KMS-11 (cell line): ENCODE measurements around the gene CDRT4.

Experiments used
- H2AFZ ChIP-seq: fragments of 200-600 bp; sonication (generic); 2 replicates; pipeline ENCODE4 v1.6.1; 2016; ENCODE audit warnings: antibody characterized with exemption, mixed run types, low read depth
- H3K27ac ChIP-seq: fragments of 200-600 bp; sonication (generic); 2 replicates; pipeline ENCODE4 v1.6.1; 2016; ENCODE audit warnings: mild to moderate bottlenecking, mixed run types
- H3K27me3 ChIP-seq: fragments of 200-600 bp; sonication (generic); 2 replicates; pipeline ENCODE4 v1.6.1; 2017; ENCODE audit warnings: mild to moderate bottlenecking, low read depth, mixed run types, moderate library complexity; ENCODE audit not compliant: insufficient read depth
- H3K36me3 ChIP-seq: fragments of 200-600 bp; sonication (generic); 2 replicates; pipeline ENCODE4 v1.6.1; 2017; ENCODE audit warnings: mild to moderate bottlenecking, mixed run types; ENCODE audit not compliant: insufficient read depth
- H3K4me1 ChIP-seq: fragments of 200-600 bp; sonication (generic); 2 replicates; pipeline ENCODE4 v1.6.1; 2016; ENCODE audit warnings: mild to moderate bottlenecking, low read depth, mixed run types; ENCODE audit not compliant: poor library complexity, severe bottlenecking
- H3K4me2 ChIP-seq: fragments of 200-600 bp; sonication (generic); 2 replicates; pipeline ENCODE4 v1.7.0; 2016; ENCODE audit warnings: mild to moderate bottlenecking, mixed run types
- H3K4me3 ChIP-seq: fragments of 200-600 bp; sonication (generic); IDR thresholded peaks from 2 replicates; pipeline ENCODE4 v1.6.1; 2017; ENCODE audit warnings: low read depth, low read length, mixed read lengths; ENCODE audit not compliant: insufficient read depth
- H3K79me2 ChIP-seq: fragments of 200-600 bp; sonication (generic); 2 replicates; pipeline ENCODE4 v1.6.1; 2016; ENCODE audit warnings: low read depth, mixed run types; ENCODE audit not compliant: insufficient read depth
- H3K9ac ChIP-seq: fragments of 200-600 bp; sonication (generic); 2 replicates; pipeline ENCODE4 v1.6.1; 2016; ENCODE audit warnings: mild to moderate bottlenecking, mixed run types
- H4K20me1 ChIP-seq: fragments of 200-600 bp; sonication (generic); 2 replicates; pipeline ENCODE4 v1.6.1; 2016; ENCODE audit warnings: mild to moderate bottlenecking, mixed run types; ENCODE audit not compliant: insufficient read depth
- TF ChIP-seq, protein P1 (sequence below): fragments of 200-600 bp; sonication (generic); conservative IDR thresholded peaks from 2 replicates; pipeline ENCODE4 v1.6.1; 2017; ENCODE audit warnings: low read depth, mild to moderate bottlenecking, antibody characterized with exemption, low read length, moderate library complexity, mixed read lengths

CDRT4 gene

DNA sequence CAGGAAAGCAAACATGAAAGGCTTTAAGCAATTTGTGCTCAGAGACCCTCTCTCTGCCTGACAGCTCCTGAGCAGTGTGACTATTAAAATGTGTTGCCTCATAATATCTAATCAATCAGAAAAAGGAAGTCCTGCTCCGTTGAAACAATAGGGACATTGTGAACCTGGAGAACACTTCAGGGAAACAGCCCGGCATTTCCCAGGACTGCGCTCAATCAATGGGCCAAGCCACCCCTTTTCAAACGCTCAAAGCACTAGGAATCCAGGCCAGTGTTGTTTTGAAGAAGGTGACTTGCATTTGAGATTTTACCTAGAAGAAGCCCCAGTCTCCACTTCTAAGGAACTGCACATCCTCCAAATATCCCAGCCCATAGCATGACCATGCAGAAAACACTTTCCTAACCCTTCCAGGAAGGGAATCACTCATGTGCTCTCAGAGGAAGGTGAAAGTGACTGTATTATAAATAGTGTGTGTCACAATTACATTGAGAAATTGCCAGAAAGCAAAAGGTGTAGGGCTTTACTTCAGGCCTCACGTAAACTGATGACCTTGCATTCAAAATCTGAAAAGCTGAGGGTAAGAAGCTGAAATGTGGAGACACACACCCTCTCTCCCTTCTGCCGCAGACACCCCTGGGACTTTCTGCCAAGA, 19.4 kb downstream of the CDRT4 start:
- TF ChIP-seq, protein P1, sequence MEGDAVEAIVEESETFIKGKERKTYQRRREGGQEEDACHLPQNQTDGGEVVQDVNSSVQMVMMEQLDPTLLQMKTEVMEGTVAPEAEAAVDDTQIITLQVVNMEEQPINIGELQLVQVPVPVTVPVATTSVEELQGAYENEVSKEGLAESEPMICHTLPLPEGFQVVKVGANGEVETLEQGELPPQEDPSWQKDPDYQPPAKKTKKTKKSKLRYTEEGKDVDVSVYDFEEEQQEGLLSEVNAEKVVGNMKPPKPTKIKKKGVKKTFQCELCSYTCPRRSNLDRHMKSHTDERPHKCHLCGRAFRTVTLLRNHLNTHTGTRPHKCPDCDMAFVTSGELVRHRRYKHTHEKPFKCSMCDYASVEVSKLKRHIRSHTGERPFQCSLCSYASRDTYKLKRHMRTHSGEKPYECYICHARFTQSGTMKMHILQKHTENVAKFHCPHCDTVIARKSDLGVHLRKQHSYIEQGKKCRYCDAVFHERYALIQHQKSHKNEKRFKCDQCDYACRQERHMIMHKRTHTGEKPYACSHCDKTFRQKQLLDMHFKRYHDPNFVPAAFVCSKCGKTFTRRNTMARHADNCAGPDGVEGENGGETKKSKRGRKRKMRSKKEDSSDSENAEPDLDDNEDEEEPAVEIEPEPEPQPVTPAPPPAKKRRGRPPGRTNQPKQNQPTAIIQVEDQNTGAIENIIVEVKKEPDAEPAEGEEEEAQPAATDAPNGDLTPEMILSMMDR = no peak
- Histone ChIP-seq H3K9ac (no peak overlapping the region), H3K36me3 (no peaks in the 10 kb centered on the region), H3K27me3 (no peaks in the 10 kb centered on the region), H3K4me3 (no peak overlapping the region), H2AFZ (no peak overlapping the region), H3K4me1 (no peaks in the 10 kb centered on the region), H4K20me1 (no peaks in the 10 kb centered on the region), H3K27ac (no peak overlapping the region), H3K79me2 (no peaks in the 10 kb centered on the region), H3K4me2 (no peak overlapping the region)

DNA sequence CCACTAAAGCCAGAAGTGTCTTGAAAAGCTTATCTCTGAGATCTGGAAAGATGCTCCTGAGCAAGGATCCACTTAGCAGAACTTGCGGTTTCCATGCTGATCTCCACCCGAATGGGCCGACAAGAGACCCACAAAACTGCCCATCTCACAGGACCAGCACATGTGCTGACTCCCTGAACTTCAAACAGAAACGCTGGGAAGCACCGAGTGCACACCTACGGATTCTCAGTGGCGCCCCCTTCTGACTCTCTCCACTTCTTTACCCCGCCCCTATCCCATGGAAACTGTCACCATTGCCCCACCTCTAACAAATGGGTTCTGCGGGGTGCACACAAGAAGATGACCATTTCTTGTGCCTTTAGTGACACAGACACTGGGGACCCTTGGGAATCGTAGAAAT, 21.4 kb downstream of the CDRT4 start:
- no peak overlapping the region for H3K4me2 ChIP-seq
- no peaks in the 10 kb centered on the region for H3K27me3 ChIP-seq
- no peaks in the 10 kb centered on the region for H3K36me3 ChIP-seq

DNA sequence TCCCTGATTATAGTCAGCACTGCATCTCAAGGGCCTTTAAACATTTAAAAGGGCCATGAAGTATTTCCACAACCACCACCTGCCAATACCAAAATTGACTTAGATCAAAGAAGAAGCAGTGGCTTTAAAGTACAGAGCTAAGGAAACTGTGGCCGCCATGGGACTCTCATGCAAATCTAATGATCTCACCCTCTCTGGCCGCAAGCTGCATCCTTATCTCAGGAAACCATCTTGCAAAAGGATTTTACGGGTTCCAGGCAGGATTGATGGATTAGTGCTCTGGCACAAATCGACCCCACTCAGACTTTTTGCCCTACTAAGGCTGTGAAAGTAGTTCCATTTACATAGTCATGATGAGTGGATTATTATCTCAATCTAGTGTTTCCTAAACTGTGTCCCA, 22.6 kb downstream of the CDRT4 start:
- TF ChIP-seq, protein P1 = no peak
- no peak overlapping the region for H3K9ac ChIP-seq
- H3K36me3 ChIP-seq = no peaks in the 10 kb centered on the region
- no peak overlapping the region for H3K27ac ChIP-seq
- H3K4me3 ChIP-seq = no peak overlapping the region
- H4K20me1 ChIP-seq = no peaks in the 10 kb centered on the region
- no peaks in the 10 kb centered on the region for H3K79me2 ChIP-seq
- H3K4me1 ChIP-seq = no peaks in the 10 kb centered on the region
- H3K27me3 ChIP-seq = no peaks in the 10 kb centered on the region
- H3K4me2 ChIP-seq = no peak overlapping the region
- H2AFZ ChIP-seq = no peak overlapping the region

More for the DNA sequence above, 21.4 kb downstream of the CDRT4 start:
- H3K27ac ChIP-seq = no peak overlapping the region
- no peak overlapping the region for H3K4me3 ChIP-seq
- TF ChIP-seq, protein P1 = no peak
- H3K4me1 ChIP-seq = no peaks in the 10 kb centered on the region
- H4K20me1 ChIP-seq = no peaks in the 10 kb centered on the region
- H3K9ac ChIP-seq = no peak overlapping the region
- H2AFZ ChIP-seq = no peak overlapping the region
- no peaks in the 10 kb centered on the region for H3K79me2 ChIP-seq

DNA sequence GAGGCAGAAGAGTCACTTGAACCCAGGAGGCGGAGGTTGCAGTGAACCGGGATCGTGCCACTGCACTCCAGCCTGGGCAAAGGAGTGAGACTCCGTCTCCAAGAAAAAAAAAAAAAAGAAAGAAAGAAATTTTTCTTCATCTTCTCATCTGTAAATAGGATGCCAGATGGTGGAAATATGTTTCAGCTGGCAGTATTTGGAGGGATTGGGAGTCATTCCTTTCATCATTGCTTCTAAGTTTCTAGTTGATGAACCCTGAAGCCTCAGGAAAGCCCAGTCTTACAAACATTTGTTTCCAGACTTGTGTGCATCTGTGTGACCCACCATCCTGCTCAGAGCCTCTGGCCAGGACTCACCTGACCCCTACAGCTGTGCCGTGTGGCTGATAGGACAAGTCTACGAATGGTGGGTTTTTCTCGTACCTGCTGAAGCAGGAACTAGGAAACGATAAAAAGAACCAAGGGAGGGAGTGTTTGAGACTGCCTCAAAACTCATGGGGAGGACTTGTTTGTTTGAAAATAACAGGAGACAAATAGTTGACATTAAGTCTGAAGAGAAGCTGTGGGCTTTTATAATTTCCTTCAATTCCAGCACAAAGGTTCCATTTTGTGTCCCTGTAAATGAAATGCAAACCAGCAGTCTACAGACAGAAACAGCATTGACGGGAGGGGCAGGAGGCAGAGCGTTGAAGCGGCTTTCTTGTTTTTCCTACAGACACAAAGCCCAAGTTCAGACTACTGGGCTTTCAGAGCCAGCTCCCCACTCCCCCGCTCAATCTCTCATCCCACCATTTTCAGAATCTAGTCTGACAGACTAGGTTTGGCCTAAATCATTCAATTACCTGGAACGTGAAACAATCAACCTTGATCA, 24.9 kb downstream of the CDRT4 start:
- TF ChIP-seq, protein P1 = no peak
- H3K27me3 ChIP-seq = no peaks in the 10 kb centered on the region
- no peak overlapping the region for H3K4me3 ChIP-seq
- no peaks in the 10 kb centered on the region for H4K20me1 ChIP-seq
- H3K9ac ChIP-seq = no peak overlapping the region
- no peaks in the 10 kb centered on the region for H3K4me1 ChIP-seq
- no peak overlapping the region for H2AFZ ChIP-seq
- no peak overlapping the region for H3K4me2 ChIP-seq
- H3K79me2 ChIP-seq = no peaks in the 10 kb centered on the region
- no peak overlapping the region for H3K27ac ChIP-seq
- no peaks in the 10 kb centered on the region for H3K36me3 ChIP-seq
